Mucosa of descending colon (tissue), 3 donors: ENCODE measurements around the gene FANCC. TPM values are rescaled to one million over a fixed set of nuclear protein-coding genes. Genes with fewer than 3 reads are reported as not detected.

Experiments
- ATAC-seq: fragments of 200-7000 bp; cut with Tn5 transposase; one replicate; pipeline ENCODE4 v1.9.1; 2020; ENCODE audit warnings: mild to moderate bottlenecking, moderate library complexity
- DNase-seq, 3 donors: peaks; one replicate each; pipeline ENCODE4 v3.0.0-alpha.2; 2020
- H3K36me3 ChIP-seq: fragments of 200-600 bp; one replicate; pipeline ENCODE4 v1.8.0; 2021; ENCODE audit warnings: low read depth, mild to moderate bottlenecking
- H3K4me1 ChIP-seq: fragments of 200-600 bp; one replicate; pipeline ENCODE4 v1.8.0; 2021; ENCODE audit warnings: low read depth, mild to moderate bottlenecking
- H3K4me3 ChIP-seq: fragments of 200-600 bp; one replicate; pipeline ENCODE4 v1.8.0; 2021; ENCODE audit warnings: mild to moderate bottlenecking
- H3K9me3 ChIP-seq: fragments of 200-600 bp; one replicate; pipeline ENCODE4 v1.8.0; 2021; ENCODE audit warnings: mild to moderate bottlenecking
- intact Hi-C, 2 donors: fragments of 100-400 bp; cut with DNase I in 1 of 2; cut with micrococcal nuclease in 1 of 2; formaldehyde crosslinking; loops; one replicate each; pipeline versions ENCODE4 v1.11.0 to v1.11.1; 2022; cut with DNase I, micrococcal nuclease
- total RNA-seq, 3 donors: library from RNA; stranded (reverse); fragmentation: NEBNext Ultra II Directional in 2 of 3; extraction: Animal tissue kit (Norgen Biotek cat#: 25700) in 2 of 3; gene quantifications; one replicate each; pipeline versions ENCODE4 v1.2.1 to v1.2.4, GENCODE V29; 2021 to 2023
- TF ChIP-seq, protein P1 (sequence below): fragments of 200-600 bp; IDR thresholded peaks from one replicate; pipeline ENCODE4 v1.8.0; 2022; ENCODE audit warnings: antibody characterized with exemption, mild to moderate bottlenecking
- donor health status: DM: no; HTN: no; CAD: no; lungs with moderate emphysema.
- donor health status: DM: no; HTN: no; CAD: no.
- donor health status: DM: no; HTN: yes; CAD: no.

The FANCC gene
- total RNA-seq, 3 donors from 2014 or later = 10.7 to 18.0 (median 14.2) TPM

DNA sequence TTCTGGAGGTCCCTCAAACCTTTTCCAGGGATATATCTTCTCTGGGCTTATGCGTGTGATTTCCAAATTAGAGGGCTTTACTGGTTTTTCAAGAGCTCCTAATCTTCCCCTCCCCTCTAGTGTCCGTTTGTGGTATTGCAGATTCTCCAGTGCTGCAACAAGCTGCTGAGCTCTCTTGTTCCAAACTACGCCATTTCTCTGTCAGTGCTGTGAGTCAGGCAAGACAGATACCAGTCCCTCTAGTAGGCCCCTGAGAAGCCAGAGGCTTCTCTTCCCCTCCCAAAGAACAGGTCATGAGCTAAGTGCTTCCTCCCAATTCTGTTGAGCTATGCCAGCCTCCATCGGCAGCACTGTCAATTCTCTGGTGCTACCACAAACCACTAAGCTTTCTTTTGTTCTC, 149.5 kb downstream of the FANCC start:
- H3K36me3 ChIP-seq = no peaks in the 10 kb centered on the region
- H3K9me3 ChIP-seq = peaks cover 2% of the 10 kb centered on the region
- ATAC-seq = peak; percentile 62
- H3K4me1 ChIP-seq = no peaks in the 10 kb centered on the region
- H3K4me3 ChIP-seq = no peak overlapping the region
- intact Hi-C loops = no loop called here
- TF ChIP-seq, protein P1, sequence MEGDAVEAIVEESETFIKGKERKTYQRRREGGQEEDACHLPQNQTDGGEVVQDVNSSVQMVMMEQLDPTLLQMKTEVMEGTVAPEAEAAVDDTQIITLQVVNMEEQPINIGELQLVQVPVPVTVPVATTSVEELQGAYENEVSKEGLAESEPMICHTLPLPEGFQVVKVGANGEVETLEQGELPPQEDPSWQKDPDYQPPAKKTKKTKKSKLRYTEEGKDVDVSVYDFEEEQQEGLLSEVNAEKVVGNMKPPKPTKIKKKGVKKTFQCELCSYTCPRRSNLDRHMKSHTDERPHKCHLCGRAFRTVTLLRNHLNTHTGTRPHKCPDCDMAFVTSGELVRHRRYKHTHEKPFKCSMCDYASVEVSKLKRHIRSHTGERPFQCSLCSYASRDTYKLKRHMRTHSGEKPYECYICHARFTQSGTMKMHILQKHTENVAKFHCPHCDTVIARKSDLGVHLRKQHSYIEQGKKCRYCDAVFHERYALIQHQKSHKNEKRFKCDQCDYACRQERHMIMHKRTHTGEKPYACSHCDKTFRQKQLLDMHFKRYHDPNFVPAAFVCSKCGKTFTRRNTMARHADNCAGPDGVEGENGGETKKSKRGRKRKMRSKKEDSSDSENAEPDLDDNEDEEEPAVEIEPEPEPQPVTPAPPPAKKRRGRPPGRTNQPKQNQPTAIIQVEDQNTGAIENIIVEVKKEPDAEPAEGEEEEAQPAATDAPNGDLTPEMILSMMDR = peak; percentile 75
- peak in 1 of 3 donors; percentile 84 for DNase-seq

DNA sequence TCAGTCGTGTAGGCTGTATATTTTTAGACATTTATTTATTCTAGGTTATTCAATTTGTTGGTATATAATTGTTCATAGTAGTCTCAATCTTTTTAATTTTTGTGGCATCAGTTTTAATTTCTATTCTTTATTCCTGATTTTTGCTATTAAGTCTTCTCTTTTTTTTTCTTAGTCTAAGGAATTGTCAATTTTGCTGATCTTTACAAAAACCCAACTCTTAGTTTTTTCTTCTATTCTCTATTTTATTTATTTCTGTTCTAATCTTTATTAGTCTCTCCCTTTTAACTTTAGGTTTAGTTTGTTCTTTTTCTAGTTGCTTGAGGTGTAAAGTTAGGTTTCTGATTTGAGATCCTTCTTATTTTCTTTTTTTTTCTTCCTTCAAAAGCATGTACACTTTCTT, 152.5 kb downstream of the FANCC start:
- no peak for DNase-seq
- Histone ChIP-seq H3K4me3 (no peak overlapping the region), H3K9me3 (peaks cover 2% of the 10 kb centered on the region), H3K4me1 (no peaks in the 10 kb centered on the region), H3K36me3 (no peaks in the 10 kb centered on the region)
- ATAC-seq = no peak
- intact Hi-C loops = no loop called here
- TF ChIP-seq, protein P1 = no peak

DNA sequence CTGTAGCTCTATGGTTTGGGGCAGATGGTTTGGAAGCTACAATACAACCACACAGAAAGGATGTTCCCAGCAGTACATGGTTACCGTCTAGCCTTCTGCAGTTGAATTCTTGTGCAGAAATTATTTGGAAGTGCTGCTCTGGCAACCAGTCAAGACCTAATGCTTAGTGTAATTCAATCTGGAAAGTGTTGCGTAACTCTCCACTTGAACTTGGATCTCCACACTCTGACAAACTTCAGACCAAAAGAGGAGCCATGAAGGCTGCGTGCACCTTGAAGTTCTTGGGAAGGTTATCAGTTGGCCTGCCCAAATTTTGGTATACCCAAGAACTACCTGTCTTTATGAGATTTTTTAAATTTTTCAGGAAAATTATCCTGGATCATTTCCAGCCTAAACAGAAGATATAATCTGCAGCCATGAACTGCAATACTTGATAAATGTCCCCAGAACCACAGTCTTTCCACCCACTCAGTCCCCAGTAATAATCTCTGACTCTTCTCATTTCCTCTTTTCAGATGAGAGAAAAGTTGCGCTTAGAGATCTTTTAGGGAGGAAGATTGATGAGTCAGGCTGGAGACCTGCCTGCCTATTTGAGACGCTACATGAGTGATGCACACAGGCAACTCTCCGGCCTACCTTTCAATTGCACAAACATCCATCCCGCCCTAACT, 159.9 kb downstream of the FANCC start:
- no peak overlapping the region for H3K4me3 ChIP-seq
- no peaks in the 10 kb centered on the region for H3K9me3 ChIP-seq
- TF ChIP-seq, protein P1 = no peak
- no peaks in the 10 kb centered on the region for H3K36me3 ChIP-seq
- ATAC-seq (peak; percentile 41), DNase-seq (peak in 1 of 3 donors; percentile 56)
- intact Hi-C loops = no loop called here
- H3K4me1 ChIP-seq = no peaks in the 10 kb centered on the region

DNA sequence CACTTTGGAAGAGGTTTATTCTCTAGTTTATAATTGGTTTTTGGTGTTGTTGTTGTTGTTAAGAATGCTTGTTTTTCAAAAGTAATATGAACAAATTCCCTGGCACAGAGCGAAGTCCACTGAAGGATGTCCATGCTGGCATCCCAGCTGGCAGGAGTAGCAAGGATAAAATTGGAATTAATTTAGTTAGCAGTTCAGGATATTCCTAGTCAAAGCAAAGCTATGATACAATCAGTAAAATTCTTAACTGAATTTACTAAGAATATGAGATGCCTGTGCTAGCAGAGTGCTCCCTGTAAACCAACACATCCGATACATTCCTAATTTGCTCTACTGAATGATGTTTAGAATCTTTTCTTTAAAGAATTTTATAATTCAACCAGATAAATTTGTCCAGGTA, 161.4 kb downstream of the FANCC start:
- TF ChIP-seq, protein P1 = no peak
- no peaks in the 10 kb centered on the region for H3K36me3 ChIP-seq
- intact Hi-C loops = no loop called here
- ATAC-seq (no peak), DNase-seq (no peak)
- no peaks in the 10 kb centered on the region for H3K4me1 ChIP-seq
- no peaks in the 10 kb centered on the region for H3K9me3 ChIP-seq
- H3K4me3 ChIP-seq = no peak overlapping the region

DNA sequence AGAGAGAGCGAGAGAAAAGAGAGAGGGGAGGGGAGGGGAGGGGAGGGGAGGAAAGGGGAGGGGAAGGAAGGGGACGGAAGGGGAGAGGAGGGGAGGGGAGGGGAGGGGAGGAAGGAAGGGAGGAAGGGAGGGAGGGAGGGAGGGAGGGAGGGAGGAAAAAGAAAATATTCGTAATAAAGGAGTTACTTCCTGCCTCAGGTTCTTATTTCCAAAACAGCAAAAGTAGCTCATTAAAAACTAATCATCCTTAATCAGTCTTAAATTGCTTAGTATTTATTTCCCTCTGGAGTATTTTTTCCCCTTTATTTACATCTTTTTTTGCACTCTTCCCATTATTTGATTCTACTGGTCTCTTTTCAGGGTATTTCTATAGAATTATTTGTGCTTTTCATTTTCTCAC, 162.3 kb downstream of the FANCC start:
- intact Hi-C loops = no loop called here
- TF ChIP-seq, protein P1 = no peak
- Histone ChIP-seq H3K4me1 (no peaks in the 10 kb centered on the region), H3K9me3 (no peaks in the 10 kb centered on the region), H3K36me3 (no peaks in the 10 kb centered on the region), H3K4me3 (no peak overlapping the region)
- ATAC-seq = no peak
- DNase-seq = no peak

DNA sequence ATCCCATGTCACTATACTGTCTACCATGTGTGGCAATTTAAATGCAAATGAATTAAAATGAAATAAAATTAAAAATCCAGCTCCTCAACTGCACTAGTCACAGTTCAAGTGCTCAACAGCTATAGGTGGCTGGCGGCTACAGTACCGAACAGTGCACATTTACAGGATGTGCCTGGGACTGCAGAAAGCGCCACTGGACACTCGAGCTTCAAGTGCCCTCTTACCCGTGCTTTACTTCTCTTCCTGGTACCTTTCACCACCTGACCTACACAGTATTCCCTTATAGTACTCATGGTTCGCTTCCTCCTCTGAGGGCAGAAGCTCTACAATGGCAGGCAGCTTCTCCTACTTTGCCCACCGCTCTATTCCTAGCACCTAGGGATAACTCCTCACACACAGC, 166.6 kb downstream of the FANCC start:
- Histone ChIP-seq H3K36me3 (no peaks in the 10 kb centered on the region), H3K4me3 (no peak overlapping the region), H3K4me1 (no peaks in the 10 kb centered on the region), H3K9me3 (no peaks in the 10 kb centered on the region)
- no peak for ATAC-seq
- TF ChIP-seq, protein P1 = no peak
- no peak for DNase-seq
- intact Hi-C loops = no loop called here
